ENCODE results near the gene FGF1.

The FGF1 gene

DNA sequence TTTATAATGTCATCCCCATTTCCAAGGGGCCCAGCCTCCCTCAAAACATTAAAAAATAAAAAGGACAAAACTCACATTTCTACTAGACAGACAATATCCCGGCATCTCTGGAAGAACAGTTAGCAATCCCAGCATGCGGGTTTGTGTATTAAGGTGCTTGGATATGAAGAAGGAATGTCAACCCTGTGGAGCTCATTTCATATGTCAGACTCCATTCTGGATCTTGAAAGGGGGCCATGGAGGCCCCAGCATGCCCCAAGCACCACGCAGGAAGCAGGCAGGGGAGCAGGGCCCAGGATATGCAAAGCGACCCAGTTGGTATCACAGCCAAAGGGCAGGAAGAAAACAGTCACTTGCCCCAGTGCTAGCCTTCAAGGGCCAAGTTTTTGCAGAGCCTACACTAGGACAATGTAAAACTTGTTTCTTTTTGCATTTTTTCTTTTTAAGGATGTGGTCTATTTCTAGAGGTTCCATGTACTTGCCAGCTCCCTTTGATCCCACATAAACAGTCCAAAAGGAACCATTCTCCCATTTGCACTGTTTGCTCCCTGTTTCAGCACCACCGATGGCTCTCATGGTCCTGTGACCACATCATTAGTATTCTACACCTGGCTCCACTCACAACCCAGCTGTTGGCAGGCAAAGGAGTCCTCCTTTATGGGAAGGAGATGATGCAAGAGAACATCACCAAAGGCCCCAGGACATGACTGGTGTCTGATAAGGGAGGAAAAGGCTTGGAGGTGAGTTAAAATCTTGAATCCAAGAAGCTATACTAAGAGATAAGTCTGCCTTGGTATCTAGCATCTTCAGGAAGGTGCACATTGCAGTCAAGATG, 58.3 kb downstream of the FGF1 start:
- POLR2A ChIA-PET: no interaction called here
- no peak for TF ChIP-seq ZNF384 (IDR thresholded peaks at IDR 0.05)
- TF ChIP-seq SP1 (IDR thresholded peaks at IDR 0.05): no peak
- no peak for TF ChIP-seq LEF1 (IDR thresholded peaks at IDR 0.05; ENCODE audit: borderline replicate concordance)
- TF ChIP-seq, protein P1, sequence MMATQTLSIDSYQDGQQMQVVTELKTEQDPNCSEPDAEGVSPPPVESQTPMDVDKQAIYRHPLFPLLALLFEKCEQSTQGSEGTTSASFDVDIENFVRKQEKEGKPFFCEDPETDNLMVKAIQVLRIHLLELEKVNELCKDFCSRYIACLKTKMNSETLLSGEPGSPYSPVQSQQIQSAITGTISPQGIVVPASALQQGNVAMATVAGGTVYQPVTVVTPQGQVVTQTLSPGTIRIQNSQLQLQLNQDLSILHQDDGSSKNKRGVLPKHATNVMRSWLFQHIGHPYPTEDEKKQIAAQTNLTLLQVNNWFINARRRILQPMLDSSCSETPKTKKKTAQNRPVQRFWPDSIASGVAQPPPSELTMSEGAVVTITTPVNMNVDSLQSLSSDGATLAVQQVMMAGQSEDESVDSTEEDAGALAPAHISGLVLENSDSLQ (IDR thresholded peaks at IDR 0.05): no peak
- TF ChIP-seq L3MBTL2 (conservative IDR thresholded peaks at IDR 0.05): no peak
- TF ChIP-seq CTBP1 (IDR thresholded peaks at IDR 0.05; ENCODE audit: borderline replicate concordance): no peak

DNA sequence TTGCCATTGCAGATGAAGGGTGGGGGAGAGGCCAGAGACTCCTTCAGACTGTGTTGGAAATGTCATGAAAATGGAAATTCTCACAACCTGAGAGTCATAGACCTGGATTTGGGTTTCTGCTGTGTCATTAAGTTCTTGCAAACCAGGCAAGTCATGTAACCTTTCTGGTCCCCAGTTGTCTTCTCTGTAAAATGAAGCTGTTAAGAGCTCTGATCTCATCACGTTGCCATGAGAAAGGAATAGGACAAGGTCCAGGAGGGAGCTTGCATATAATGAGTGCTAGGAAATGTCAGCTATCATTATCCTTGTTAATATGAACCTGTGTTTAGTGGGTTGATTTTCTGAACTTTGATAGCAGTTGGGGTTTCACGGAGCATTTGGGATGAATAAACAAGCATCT, 59.1 kb downstream of the FGF1 start:
- POLR2A ChIA-PET: no interaction called here
- DNase-seq (ENCODE audit: extremely low spot score): no peak
- CTCF ChIA-PET: interaction anchor here (0.6 to 1.9 kb wide), 2 partner anchors 24 to 87 kb away, joined by 3 to 11 read pairs; no protein-coding TSS in a partner anchor
- TF ChIP-seq ZNF384 (IDR thresholded peaks at IDR 0.05) (no peak), SUZ12 (IDR thresholded peaks at IDR 0.05) (no peak)
- TF ChIP-seq, protein P1 (IDR thresholded peaks at IDR 0.05): no peak

More for the DNA sequence above, 58.3 kb downstream of the FGF1 start:
- CTCF ChIA-PET: interaction anchor here (1.9 kb wide), 1 partner anchor 86 kb away, joined by 11 read pairs; no protein-coding TSS in a partner anchor
- no peak for DNase-seq (ENCODE audit: extremely low spot score)

DNA sequence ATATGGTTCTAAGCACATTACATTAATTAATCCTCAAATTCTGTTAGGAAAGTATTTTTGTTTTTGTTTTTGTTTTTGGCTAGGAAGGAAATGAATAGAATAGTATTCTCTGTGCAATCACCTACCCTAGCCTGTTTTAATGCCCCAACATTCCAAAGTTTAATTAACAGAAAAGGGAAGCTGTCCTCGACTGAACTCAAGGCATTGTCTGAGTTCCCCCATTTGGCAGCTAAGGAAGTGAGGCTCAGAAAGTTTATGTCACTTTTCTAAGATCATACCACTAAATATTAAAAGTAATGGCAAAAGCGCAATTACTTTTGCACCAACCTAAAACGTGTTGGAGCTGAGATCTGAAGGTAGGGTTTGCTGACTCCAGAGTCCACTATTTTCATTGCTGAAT, 59.8 kb downstream of the FGF1 start:
- CTCF ChIA-PET: interaction anchor here (1.9 kb wide), 1 partner anchor 87 kb away, joined by 11 read pairs; no protein-coding TSS in a partner anchor
- DNase-seq (ENCODE audit: extremely low spot score): no peak
- POLR2A ChIA-PET: no interaction called here
- TF ChIP-seq NFRKB (IDR thresholded peaks at IDR 0.05) (no peak), LEF1 (IDR thresholded peaks at IDR 0.05; ENCODE audit: borderline replicate concordance) (no peak)

DNA sequence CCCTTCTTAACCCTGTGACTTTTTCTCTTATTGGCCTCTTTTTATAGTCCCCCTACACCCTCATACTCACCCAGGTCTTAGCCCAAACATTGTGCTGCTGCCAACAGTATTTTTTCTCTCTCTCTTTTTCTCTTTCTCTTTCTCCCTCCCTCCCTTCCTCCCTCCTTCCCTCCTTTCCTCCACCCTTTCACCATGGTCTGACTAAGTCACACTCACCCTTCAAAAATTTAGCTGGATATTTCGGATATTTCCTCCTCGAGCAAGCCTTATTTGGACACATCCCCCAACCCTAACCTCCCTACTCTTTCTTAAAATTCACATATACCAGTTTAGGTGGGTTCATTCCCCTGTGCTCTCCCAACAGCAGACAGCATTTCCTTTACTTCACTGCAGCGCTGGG, 64.7 kb downstream of the FGF1 start:
- ChIA-PET CTCF (no interaction called here), POLR2A (no interaction called here)
- no peak for DNase-seq (ENCODE audit: extremely low spot score)
- TF ChIP-seq LEF1 (IDR thresholded peaks at IDR 0.05; ENCODE audit: borderline replicate concordance) (no peak), SP1 (IDR thresholded peaks at IDR 0.05) (no peak), TARDBP (IDR thresholded peaks at IDR 0.05) (no peak), ARNT (IDR thresholded peaks at IDR 0.05) (no peak), NFRKB (IDR thresholded peaks at IDR 0.05) (no peak), ZNF384 (IDR thresholded peaks at IDR 0.05) (no peak), HDGF (IDR thresholded peaks at IDR 0.05; ENCODE audit: borderline replicate concordance) (no peak)

DNA sequence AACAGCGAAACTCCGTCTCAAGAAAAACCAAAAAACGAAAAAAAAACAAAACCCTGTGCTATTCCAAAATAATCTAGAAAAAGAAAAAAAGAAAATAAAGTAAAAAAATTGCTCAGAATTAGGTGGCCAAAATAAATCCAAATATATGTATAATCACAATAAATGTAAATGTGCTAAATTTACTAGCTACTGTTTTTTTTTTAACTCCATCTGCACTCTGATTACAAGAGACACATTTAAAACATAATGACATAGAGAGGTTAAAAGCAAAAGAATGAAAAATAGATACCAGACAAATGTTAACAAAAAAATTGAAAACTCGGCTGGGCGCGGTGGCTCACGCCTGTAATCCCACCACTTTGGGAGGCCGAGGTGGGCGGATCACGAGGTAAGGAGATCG, 66.1 kb downstream of the FGF1 start:
- CTCF ChIA-PET: interaction anchor here (0.6 kb wide), 1 partner anchor 42 kb away, joined by 3 read pairs; no protein-coding TSS in a partner anchor
- no peak for DNase-seq (ENCODE audit: extremely low spot score)
- POLR2A ChIA-PET: no interaction called here
- no peak for TF ChIP-seq CTBP1 (IDR thresholded peaks at IDR 0.05; ENCODE audit: borderline replicate concordance)

DNA sequence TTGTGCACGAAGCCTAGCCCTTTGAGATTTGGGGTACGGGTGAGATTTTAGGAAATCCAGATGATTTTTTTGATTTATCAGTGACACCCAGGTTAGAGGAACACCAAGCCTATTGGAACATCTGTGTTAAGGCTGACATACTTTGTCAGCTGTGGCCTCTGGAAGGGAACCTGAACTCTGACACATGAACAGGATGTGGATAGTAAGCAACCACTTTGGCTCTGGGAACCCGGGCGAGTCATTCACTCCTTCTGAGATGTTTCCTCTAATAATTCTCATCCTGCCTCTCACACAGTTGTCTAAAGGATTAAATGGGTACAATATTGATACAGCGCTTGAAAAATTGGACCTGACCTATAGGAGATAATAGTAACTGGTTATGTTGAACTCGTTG, 67.8 kb downstream of the FGF1 start:
- DNase-seq (ENCODE audit: extremely low spot score): no peak
- CTCF ChIA-PET: interaction anchor here (1.1 kb wide), 1 partner anchor 15 kb away, joined by 3 read pairs; no protein-coding TSS in a partner anchor
- POLR2A ChIA-PET: no interaction called here
- no peak for TF ChIP-seq SUZ12 (IDR thresholded peaks at IDR 0.05)
- no peak for TF ChIP-seq CTBP1 (IDR thresholded peaks at IDR 0.05; ENCODE audit: borderline replicate concordance)
- TF ChIP-seq FOXM1 (IDR thresholded peaks at IDR 0.05; ENCODE audit: borderline replicate concordance): no peak
- no peak for TF ChIP-seq LEF1 (IDR thresholded peaks at IDR 0.05; ENCODE audit: borderline replicate concordance)
- no peak for TF ChIP-seq FOXK2 (IDR thresholded peaks at IDR 0.05)
- TF ChIP-seq SP1 (IDR thresholded peaks at IDR 0.05): no peak
- TF ChIP-seq ARNT (IDR thresholded peaks at IDR 0.05): no peak
- TF ChIP-seq, protein P1 (IDR thresholded peaks at IDR 0.05): no peak
- no peak for TF ChIP-seq ELF4 (IDR thresholded peaks at IDR 0.05)
- TF ChIP-seq NFRKB (IDR thresholded peaks at IDR 0.05): no peak
- no peak for TF ChIP-seq TARDBP (IDR thresholded peaks at IDR 0.05)
- TF ChIP-seq BHLHE40 (IDR thresholded peaks at IDR 0.05; ENCODE audit: borderline replicate concordance): no peak
- no peak for TF ChIP-seq ZNF384 (IDR thresholded peaks at IDR 0.05)
- no peak for TF ChIP-seq HDGF (IDR thresholded peaks at IDR 0.05; ENCODE audit: borderline replicate concordance)
- TF ChIP-seq L3MBTL2 (conservative IDR thresholded peaks at IDR 0.05): no peak
- TF ChIP-seq FOXA1 (IDR thresholded peaks at IDR 0.05): no peak

DNA sequence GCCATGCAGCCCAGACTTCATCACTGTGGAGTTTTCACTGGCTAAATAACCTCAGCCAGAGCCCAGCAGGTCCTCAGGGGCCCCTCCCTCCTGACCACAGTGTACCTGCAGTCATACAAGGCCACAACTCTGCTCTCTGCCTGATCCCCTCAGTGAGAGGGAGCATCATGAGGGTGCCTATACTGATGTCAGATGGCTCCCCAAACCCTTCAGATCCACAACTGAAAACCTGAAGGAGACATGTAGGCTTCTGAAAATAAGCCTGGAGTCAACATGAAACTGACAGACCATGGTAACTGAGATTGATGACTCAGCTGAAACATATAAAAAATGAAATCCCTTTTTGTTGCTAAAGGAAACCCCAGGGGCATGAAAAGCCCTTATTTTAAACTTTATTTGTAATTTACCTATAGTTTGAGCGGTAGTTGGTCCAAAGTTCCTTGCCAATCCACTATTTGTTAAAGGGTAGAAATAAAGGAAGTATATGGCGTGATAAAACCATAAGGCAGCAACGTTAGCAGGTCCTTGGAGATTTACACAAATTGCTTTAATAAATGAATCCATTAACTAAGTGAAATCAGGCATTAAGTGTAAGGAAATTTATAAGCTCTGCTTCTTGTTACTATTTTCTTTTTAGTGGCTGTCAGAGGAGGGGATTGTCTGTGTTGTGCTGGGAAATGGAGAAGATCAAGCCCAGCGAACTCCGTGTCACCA, 68.3 kb downstream of the FGF1 start:
- ChIA-PET CTCF (interaction anchor here (1.1 kb wide), 1 partner anchor 14 kb away, joined by 3 read pairs; no protein-coding TSS in a partner anchor), POLR2A (no interaction called here)
- DNase-seq (ENCODE audit: extremely low spot score): no peak
- no peak for TF ChIP-seq LEF1 (IDR thresholded peaks at IDR 0.05; ENCODE audit: borderline replicate concordance)
- TF ChIP-seq, protein P1 (IDR thresholded peaks at IDR 0.05): 0 out of 2 replicates have a peak, but pooled peaks have one; percentile 2
- TF ChIP-seq FOXM1 (IDR thresholded peaks at IDR 0.05; ENCODE audit: borderline replicate concordance): no peak
